CD4-positive, alpha-beta T cell treated with Interleukin-15 for 4 hours (primary cell): ENCODE data around the gene IL22RA2.
"Not testable (repeated sequence)": the region's sequence is repeated elsewhere in the genome, so short reads cannot be mapped to it uniquely, and the experiment has no call there.

Experiments
- DNase-seq: peaks from one replicate; pipeline ENCODE4 v3.0.0-alpha.2; 2020; ENCODE audit warnings: low spot score

IL22RA2 gene

DNA sequence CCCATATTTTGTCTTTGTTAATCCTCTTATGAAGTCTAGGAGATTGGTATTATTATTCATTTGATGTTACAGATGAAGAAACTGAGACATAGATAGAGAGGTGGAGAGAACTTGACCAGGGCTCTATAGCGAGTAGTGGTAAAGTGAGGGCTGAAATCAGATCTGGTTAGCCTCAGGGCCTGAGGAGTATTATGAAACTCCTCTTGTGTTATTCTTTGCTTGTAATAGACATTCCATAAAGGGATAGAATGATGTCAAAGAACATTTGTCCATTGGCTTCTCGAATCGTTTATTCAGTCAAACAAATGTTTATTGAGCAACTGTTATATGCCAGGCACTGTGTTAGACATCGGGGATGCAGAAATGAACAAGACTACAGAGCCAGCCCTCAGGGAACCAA lies at the start of gene IL22RA2:
Gene IL22RA2 (minus strand): TSS at position 144 of the 400 bp plus-strand sequence. CDS start 11,895 bp downstream, outside the sequence.
- DNase-seq = no peak

GRCh38 chr6:137222381-137222780 lies 48.9 kb upstream of the IL22RA2 start:
- DNase-seq = no peak

DNA sequence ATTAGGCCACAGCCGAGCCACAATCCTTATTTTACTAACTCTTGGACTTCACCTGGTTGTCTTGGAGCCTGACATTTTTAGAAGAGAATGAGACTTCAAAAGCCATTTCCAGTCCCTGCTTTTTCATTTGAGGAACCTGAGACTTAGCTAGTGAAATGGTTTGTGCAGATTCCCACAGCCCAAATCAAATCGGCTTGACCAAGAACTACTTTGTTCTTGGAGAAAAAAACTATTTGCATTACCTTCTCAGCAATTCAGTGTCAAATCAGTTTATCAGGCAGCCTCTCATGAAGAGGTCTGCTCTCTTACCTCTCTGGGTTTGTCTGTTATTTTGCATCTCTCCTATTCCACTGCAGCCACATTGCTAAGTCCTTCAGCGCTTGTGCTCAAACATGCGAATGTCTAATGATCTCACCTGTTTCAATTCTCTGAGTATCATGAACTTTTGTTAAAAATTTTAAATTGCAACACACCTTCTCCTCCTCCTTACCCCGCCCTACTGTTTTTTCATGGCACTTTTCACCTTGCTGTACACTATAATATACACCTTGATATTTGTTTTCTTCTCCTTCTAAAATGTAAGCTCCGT lies 46.3 kb upstream of the IL22RA2 start:
- DNase-seq = no peak

DNA sequence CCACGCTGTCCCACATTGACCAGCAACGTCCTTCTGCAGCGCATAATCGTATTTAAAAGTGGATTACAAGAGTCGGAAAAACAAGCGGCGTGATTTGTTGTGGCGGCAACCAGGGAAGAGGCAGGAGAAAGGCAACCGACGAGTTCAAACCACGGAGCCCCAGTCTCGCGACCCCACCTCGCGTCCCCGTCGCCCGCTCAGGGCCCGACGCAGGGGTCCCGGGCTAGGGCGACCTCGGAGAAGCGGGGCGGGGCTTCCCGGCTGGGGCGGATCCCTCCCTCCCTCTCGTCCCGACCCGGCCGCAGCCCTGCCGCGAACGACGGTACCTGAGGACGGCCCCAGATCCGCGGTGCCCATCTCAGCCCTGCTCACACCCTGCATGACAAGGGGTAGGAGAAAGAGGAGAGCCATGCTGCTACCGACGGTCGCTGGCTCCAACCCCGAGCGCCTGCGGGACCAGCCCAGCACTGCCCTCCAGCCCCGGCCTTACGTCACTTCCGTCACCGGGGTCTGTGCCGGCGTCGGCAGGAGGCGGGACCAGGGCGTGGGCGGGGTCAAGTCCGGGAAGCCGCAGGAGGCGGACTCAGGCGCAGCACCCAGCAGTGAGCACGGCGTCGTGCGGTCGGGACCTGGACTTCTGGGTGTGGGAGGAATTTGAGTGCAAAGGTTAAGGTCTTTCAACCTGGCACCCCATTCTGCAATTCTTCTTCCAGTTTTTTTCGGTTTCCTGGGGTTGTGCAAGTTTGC lies 45.6 kb upstream of the IL22RA2 start, which contains the start of gene IFNGR1:
Gene IFNGR1 (minus strand): TSS at position 469 of the 747 bp plus-strand sequence. CDS start 58 bp downstream, at position 411.
- DNase-seq = peak; percentile 93

- peak; percentile 69 for DNase-seq
These were observed 45.1 kb upstream of the IL22RA2 start for GRCh38 chr6:137218473-137218916.

DNA sequence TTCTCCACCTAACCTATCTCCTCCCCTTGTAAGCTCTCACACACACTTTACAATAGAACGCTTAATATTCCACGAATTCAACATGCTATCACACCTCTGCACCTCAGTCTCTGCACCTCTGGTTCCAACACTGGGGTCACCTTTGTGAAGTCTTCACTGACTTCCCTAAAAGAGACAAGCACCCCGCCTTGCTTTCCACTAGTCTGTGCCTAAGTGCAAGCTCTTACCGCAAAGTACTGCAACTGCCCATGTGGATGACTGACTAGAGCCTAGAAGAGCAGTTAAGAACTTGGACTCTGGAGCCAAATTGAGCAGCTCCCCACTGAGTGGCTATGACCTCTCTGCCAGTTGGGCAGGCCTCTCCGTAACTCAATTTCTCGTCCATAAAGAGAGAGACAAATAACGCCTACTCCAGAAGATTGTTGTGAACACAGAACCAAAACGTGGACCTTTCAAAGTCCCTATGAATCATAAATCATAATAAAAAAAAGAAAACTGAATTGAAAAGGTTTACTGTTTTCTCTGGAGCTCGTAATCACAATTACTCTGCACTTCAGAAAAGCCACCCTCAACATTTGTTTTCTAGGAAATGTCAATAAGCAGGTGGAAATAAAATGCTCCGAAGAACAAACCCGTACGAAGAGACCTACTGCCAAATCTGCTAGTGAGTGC lies 44.5 kb upstream of the IL22RA2 start:
- DNase-seq = peak; percentile 22

- DNase-seq = no peak
These were observed 43.6 kb upstream of the IL22RA2 start for GRCh38 chr6:137216875-137217553.

DNA sequence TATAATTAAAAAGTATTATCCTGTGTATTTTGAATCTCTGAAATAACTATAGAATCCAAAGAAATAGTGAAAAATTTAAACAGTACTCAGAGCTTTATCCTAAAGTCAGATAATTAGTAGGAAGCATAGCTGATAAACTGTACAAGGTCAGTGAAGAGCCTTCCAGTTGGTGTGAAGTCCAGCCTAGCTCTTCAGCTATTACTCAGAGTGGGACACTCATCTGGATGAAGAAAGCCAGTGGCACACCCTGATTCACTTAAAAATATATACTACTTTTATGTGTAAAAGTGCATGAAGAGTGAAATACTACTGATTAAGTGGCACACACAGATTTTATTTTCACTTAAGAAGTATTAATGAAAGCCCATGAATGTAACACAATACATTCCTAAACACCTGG lies 42.7 kb upstream of the IL22RA2 start:
- DNase-seq = no peak

- DNase-seq = not testable (repeated sequence)
These were observed 42.2 kb upstream of the IL22RA2 start for GRCh38 chr6:137215630-137216029.

GRCh38 chr6:137214931-137215330 lies 41.5 kb upstream of the IL22RA2 start:
- no peak for DNase-seq

DNA sequence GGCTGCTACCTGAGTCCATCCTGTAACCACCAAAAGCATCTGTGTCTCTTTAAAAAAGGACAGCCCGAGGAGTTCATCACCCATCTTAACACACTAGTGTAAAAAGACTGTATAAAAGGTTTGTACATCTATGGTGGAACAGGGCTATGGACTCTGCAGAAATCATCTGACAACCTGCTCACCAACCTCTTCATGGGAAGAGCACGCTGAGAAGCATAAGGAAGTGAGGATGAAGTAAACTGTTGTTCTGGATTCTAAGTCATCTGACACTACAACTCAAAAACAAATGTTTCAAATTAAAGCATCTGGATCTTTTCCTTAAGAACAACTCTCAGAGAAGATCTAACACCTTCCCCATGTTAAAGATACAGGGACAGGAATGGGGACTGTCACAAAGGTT lies 40.4 kb upstream of the IL22RA2 start:
- no peak for DNase-seq

GRCh38 chr6:137213331-137213740 lies 39.9 kb upstream of the IL22RA2 start:
- no peak for DNase-seq

GRCh38 chr6:137211910-137212309 lies 38.5 kb upstream of the IL22RA2 start:
- DNase-seq = no peak

DNA sequence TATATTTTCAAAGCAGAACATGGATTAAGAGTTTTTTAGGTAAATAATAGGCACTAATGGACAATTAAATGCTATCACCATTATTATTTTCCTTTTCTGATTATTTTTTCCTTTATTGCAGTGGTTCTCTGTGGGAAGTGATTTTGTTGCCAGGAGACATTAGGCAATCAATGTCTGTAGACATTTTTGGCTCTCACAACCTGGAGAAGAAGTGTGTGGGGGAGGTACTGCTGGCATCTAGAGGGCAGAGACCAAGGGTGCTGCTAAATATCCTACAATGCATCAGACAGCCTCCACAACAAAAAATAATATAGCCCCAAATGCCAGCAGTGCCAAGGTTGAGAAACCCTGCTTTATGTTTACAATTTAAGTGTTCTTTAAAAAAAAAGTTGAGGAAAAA lies 37.5 kb upstream of the IL22RA2 start:
- no peak for DNase-seq

DNA sequence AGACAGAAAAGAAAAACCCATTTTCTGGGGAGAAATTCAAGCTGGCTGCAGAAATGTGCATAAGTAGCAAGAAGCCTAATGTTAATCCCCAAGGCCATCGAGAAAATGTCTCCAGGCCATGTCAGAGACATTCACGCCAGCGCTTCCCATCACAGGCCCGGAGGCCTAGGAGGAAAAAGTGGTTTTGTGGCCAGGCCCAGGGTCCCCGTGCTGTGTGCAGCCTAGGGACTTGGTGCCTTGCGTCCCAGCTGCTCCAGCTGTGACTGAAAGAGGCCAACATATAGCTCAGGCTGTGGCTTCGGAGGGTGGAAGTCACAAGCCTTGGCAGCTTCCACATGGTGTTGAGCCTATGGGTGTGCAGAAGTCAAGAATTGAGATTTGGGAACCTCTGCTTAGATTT lies 34.8 kb upstream of the IL22RA2 start:
- DNase-seq = no peak

DNA sequence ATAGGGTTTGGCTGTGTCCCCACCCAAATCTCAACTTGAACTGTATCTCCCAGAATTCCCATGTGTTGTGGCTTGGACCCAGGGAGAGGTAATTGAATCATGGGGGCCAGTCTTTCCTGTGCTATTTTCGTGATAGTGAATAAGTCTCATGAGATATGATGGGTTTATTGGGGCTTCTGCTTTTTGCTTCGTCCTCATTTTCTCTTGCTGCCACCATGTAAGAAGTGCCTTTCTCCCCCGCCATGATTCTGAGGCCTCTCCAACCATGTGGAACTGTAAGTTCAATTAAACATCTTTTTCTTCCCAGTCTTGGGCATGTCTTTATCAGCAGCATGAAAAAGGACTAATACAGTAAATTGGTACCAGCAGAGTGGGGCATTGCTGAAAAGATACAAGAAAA lies 34.0 kb upstream of the IL22RA2 start:
- DNase-seq = not testable (repeated sequence)

- no peak for DNase-seq
These were observed 33.1 kb upstream of the IL22RA2 start for GRCh38 chr6:137206577-137206976.

DNA sequence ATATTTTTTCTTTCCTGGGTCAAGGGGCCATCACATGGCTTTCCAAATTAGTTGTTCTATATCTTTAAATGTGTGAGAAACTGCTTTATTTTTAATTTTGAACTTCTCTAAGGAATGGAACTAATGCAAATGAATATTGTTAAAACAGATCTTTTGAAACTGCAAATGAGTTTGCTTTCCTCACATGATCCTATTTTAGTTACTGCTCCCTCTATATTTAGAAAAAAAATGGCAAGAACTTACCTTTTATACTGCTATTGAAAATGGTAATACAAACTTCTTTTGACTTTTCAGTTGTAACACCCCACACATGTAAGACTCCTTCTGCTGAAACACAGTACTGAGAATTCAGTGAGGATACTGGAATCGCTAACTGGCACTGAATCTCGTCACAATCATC lies 29.8 kb upstream of the IL22RA2 start:
- DNase-seq = no peak

- DNase-seq = no peak
These were observed 28.6 kb upstream of the IL22RA2 start for GRCh38 chr6:137202078-137202477.

GRCh38 chr6:137201006-137201405 lies 27.6 kb upstream of the IL22RA2 start:
- DNase-seq = no peak

- no peak for DNase-seq
These were observed 26.8 kb upstream of the IL22RA2 start for GRCh38 chr6:137200288-137200687.
